Caco-2 (cell line): ENCODE measurements around the gene LAMC2. TPM values are rescaled to one million over a fixed set of nuclear protein-coding genes. Genes with fewer than 3 reads are reported as not detected.
A peak's percentile ranks its signal among the peaks of the same experiment; 100 is the strongest.

Experiments used
- BruUV-seq: library from RNA; stranded (reverse); fragments of 400-500 nt; replicated peaks from 2 replicates; lab custom pipeline; 2021; lab: Mats Ljungman, UMichigan
- CTCF ChIA-PET: fragments of 300-600 bp; sonication (Branson Sonifier 250); formaldehyde crosslinking; loops from one replicate; lab custom pipeline; 2022; ENCODE audit warnings: antibody characterized with exemption; lab: Charles Lee
- POLR2A ChIA-PET: fragments of 300-600 bp; sonication (Branson Sonifier 250); formaldehyde crosslinking; loops from one replicate; lab custom pipeline; 2022; ENCODE audit warnings: antibody characterized with exemption; lab: Charles Lee
- DNase-seq, 2 experiments: peaks; one replicate each; pipeline versions ENCODE4 v3.0.0 to v3.0.0-alpha.2; 2020 to 2022
- H3K27me3 ChIP-seq: replicated peaks from 2 replicates; pipeline ENCODE4 v1.6.0; 2011; ENCODE audit warnings: low read length; ENCODE audit not compliant: control insufficient read depth, insufficient read depth
- H3K36me3 ChIP-seq: 2 replicates; pipeline ENCODE4 v1.5.1; 2011; ENCODE audit warnings: low read length; ENCODE audit not compliant: control insufficient read depth, insufficient read depth
- H3K4me1 ChIP-seq: fragments of 250-450 bp; sonication (Bioruptor Pico); 2 replicates; pipeline ENCODE4 v1.5.1; 2020; ENCODE audit warnings: mild to moderate bottlenecking
- H3K4me3 ChIP-seq: 2 replicates; pipeline ENCODE4 v1.5.1; 2011; ENCODE audit warnings: low read depth, mild to moderate bottlenecking, control low read depth, low read length
- H3K9me3 ChIP-seq: fragments of 250-450 bp; sonication (Bioruptor Pico); 2 replicates; pipeline ENCODE4 v1.5.1; 2020; ENCODE audit warnings: mild to moderate bottlenecking, moderate library complexity
- H3K27ac Mint-ChIP-seq: one replicate; pipeline ENCODE4 v1.8.0; 2022; ENCODE audit warnings: mixed read lengths; ENCODE audit not compliant: unreplicated experiment
- H3K27me3 Mint-ChIP-seq: one replicate; pipeline ENCODE4 v1.8.0; 2022; ENCODE audit warnings: mixed read lengths; ENCODE audit not compliant: insufficient read depth, unreplicated experiment
- H3K36me3 Mint-ChIP-seq: one replicate; pipeline ENCODE4 v1.8.0; 2022; ENCODE audit warnings: mild to moderate bottlenecking, mixed read lengths; ENCODE audit not compliant: insufficient read depth, unreplicated experiment
- H3K4me1 Mint-ChIP-seq: one replicate; pipeline ENCODE4 v1.8.0; 2022; ENCODE audit warnings: low read depth, mixed read lengths; ENCODE audit not compliant: unreplicated experiment
- H3K4me3 Mint-ChIP-seq: one replicate; pipeline ENCODE4 v1.8.0; 2022; ENCODE audit warnings: mild to moderate bottlenecking, moderate library complexity, mixed read lengths; ENCODE audit not compliant: unreplicated experiment
- H3K9me3 Mint-ChIP-seq: one replicate; pipeline ENCODE4 v1.8.0; 2022; ENCODE audit warnings: mixed read lengths; ENCODE audit not compliant: unreplicated experiment
- intact Hi-C: fragments of 100-400 bp; cut with micrococcal nuclease; formaldehyde crosslinking; loops from one replicate; pipeline ENCODE4 v1.10.0; 2022; ENCODE audit not compliant: unreplicated experiment
- total RNA-seq: library from RNA; stranded (reverse); gene quantifications from 2 replicates; pipeline ENCODE4 v1.2.3, GENCODE V29; 2022
- TF ChIP-seq, protein P1 (sequence below), 2 experiments: fragments of 200-600 bp in 1 of 2; IDR thresholded peaks; 1 replicate in 1 of 2; 2 replicates in 1 of 2; pipeline versions ENCODE4 v1.5.1 to v1.8.0; 2011 to 2022; ENCODE audit warnings: antibody characterized with exemption in 1 of 2, control low read depth in 1 of 2, inconsistent platforms in 1 of 2, low read depth in 1 of 2, low read length in 1 of 2, mild to moderate bottlenecking in 1 of 2, moderate library complexity in 1 of 2; ENCODE audit not compliant: insufficient read depth in 1 of 2, severe bottlenecking in 1 of 2, unreplicated experiment in 1 of 2

The LAMC2 gene
- total RNA-seq, 1 experiment from 2014 or later: 34.9 TPM

DNA sequence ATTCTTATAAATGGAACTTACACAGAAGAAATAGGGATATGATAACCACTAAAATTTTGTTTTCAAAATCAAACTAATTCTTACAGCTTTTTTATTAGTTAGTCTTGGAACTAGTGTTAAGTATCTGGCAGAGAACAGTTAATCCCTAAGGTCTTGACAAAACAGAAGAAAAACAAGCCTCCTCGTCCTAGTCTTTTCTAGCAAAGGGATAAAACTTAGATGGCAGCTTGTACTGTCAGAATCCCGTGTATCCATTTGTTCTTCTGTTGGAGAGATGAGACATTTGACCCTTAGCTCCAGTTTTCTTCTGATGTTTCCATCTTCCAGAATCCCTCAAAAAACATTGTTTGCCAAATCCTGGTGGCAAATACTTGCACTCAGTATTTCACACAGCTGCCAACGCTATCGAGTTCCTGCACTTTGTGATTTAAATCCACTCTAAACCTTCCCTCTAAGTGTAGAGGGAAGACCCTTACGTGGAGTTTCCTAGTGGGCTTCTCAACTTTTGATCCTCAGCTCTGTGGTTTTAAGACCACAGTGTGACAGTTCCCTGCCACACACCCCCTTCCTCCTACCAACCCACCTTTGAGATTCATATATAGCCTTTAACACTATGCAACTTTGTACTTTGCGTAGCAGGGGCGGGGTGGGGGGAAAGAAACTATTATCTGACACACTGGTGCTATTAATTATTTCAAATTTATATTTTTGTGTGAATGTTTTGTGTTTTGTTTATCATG is 42.3 kb upstream of the LAMC2 start:
- TF ChIP-seq, protein P1, sequence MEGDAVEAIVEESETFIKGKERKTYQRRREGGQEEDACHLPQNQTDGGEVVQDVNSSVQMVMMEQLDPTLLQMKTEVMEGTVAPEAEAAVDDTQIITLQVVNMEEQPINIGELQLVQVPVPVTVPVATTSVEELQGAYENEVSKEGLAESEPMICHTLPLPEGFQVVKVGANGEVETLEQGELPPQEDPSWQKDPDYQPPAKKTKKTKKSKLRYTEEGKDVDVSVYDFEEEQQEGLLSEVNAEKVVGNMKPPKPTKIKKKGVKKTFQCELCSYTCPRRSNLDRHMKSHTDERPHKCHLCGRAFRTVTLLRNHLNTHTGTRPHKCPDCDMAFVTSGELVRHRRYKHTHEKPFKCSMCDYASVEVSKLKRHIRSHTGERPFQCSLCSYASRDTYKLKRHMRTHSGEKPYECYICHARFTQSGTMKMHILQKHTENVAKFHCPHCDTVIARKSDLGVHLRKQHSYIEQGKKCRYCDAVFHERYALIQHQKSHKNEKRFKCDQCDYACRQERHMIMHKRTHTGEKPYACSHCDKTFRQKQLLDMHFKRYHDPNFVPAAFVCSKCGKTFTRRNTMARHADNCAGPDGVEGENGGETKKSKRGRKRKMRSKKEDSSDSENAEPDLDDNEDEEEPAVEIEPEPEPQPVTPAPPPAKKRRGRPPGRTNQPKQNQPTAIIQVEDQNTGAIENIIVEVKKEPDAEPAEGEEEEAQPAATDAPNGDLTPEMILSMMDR (IDR thresholded peaks at IDR 0.05; ENCODE audit: insufficient read depth in 1 of 2, low read depth in 1 of 2, low read length in 1 of 2, severe bottlenecking in 1 of 2, unreplicated experiment in 1 of 2): no peak
- no peak for DNase-seq
- BruUV-seq: no TSS peak
- peaks cover 56% of the 10 kb centered on the region for H3K36me3 Mint-ChIP-seq
- H3K4me3 Mint-ChIP-seq: no peak overlapping the region
- intact Hi-C loops: no loop called here
- H3K27ac Mint-ChIP-seq: no peak overlapping the region
- no peaks in the 10 kb centered on the region for H3K9me3 Mint-ChIP-seq
- H3K27me3 Mint-ChIP-seq: no peaks in the 10 kb centered on the region
- H3K36me3 ChIP-seq: no peaks in the 10 kb centered on the region
- H3K27me3 ChIP-seq: no peaks in the 10 kb centered on the region
- ChIA-PET POLR2A (no interaction called here), CTCF (no interaction called here)
- H3K9me3 ChIP-seq: no peaks in the 10 kb centered on the region
- peaks cover 29% of the 10 kb centered on the region for H3K4me1 Mint-ChIP-seq
- no peak overlapping the region for H3K4me3 ChIP-seq
- peaks cover 19% of the 10 kb centered on the region; the same call in 1 of the 2 replicates for H3K4me1 ChIP-seq

DNA sequence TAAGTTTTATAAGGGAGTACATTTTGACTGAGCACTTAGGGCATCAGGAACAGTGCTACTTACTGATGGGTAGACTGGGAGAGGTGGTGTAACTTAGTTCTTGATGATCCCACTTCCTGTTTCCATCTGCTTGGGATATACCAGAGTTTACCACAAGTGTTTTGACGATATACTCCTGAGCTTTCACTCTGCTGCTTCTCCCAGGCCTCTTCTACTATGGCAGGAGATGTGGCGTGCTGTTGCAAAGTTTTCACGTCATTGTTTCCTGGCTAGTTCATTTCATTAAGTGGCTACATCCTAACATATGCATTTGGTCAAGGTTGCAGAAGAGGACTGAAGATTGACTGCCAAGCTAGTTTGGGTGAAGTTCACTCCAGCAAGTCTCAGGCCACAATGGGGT is 41.3 kb upstream of the LAMC2 start:
- TF ChIP-seq, protein P1 (IDR thresholded peaks at IDR 0.05; ENCODE audit: insufficient read depth in 1 of 2, low read depth in 1 of 2, low read length in 1 of 2, severe bottlenecking in 1 of 2, unreplicated experiment in 1 of 2): no peak
- H3K4me3 ChIP-seq: no peak overlapping the region
- intact Hi-C loops: no loop called here
- POLR2A ChIA-PET: no interaction called here
- H3K36me3 Mint-ChIP-seq: peaks cover 46% of the 10 kb centered on the region
- CTCF ChIA-PET: no interaction called here
- no peak for DNase-seq
- peaks cover 11% of the 10 kb centered on the region; the same call in 1 of the 2 replicates for H3K4me1 ChIP-seq
- no TSS peak for BruUV-seq
- H3K9me3 ChIP-seq: no peaks in the 10 kb centered on the region
- H3K9me3 Mint-ChIP-seq: no peaks in the 10 kb centered on the region
- H3K27ac Mint-ChIP-seq: no peak overlapping the region
- H3K27me3 Mint-ChIP-seq: no peaks in the 10 kb centered on the region
- H3K36me3 ChIP-seq: no peaks in the 10 kb centered on the region
- H3K4me3 Mint-ChIP-seq: no peak overlapping the region
- no peaks in the 10 kb centered on the region for H3K27me3 ChIP-seq
- H3K4me1 Mint-ChIP-seq: peaks cover 23% of the 10 kb centered on the region

DNA sequence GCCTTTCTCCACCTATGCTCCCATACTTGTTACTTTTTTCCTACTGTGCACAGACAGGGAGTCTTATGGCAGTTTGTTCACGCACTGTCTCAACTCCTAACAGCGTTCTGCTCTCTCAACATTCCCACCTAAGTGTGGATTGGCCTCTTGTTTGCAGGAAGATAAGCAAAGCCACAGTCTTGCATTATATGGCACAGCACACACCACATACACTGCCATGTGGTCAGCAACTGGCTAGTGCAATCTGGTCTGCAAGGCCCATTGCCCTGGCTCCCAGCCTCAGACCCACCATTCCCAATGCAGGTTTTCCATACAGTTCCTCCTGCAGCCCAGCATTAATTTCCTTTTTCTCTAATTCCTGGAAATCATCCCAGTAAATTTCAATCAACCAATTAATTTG is 38.3 kb upstream of the LAMC2 start:
- BruUV-seq: no TSS peak

More for the DNA sequence above, 38.3 kb upstream of the LAMC2 start:
- ChIA-PET CTCF (no interaction called here), POLR2A (no interaction called here)
- Mint-ChIP-seq H3K27ac (peak overlapping the region; percentile 24), H3K36me3 (peaks cover 25% of the 10 kb centered on the region), H3K4me3 (no peak overlapping the region), H3K4me1 (peaks cover 18% of the 10 kb centered on the region), H3K9me3 (no peaks in the 10 kb centered on the region), H3K27me3 (no peaks in the 10 kb centered on the region)
- no peaks in the 10 kb centered on the region for H3K9me3 ChIP-seq
- TF ChIP-seq, protein P1 (IDR thresholded peaks at IDR 0.05; ENCODE audit: insufficient read depth in 1 of 2, low read depth in 1 of 2, low read length in 1 of 2, severe bottlenecking in 1 of 2, unreplicated experiment in 1 of 2): no peak
- intact Hi-C loops: no loop called here
- no peaks in the 10 kb centered on the region for H3K36me3 ChIP-seq
- no peak overlapping the region for H3K4me3 ChIP-seq
- no peaks in the 10 kb centered on the region for H3K27me3 ChIP-seq
- 0 out of 2 replicates have a peak, but pooled peaks cover 4% of the 10 kb centered on the region for H3K4me1 ChIP-seq
- no peak for DNase-seq
